H1 (cell line): Measurements from ENCODE around the gene SLC66A2. TPM values are rescaled to one million over a fixed set of nuclear protein-coding genes. Genes with fewer than 3 reads are reported as not detected.

Source experiments
- CTCF ChIA-PET: fragments of 300-600 bp; sonication (Branson Sonifier 250); formaldehyde crosslinking; loops from one replicate; lab custom pipeline; 2021; ENCODE audit not compliant: partially characterized antibody; lab: Charles Lee
- POLR2A ChIA-PET: fragments of 300-600 bp; sonication (Branson Sonifier 250); formaldehyde crosslinking; loops from one replicate; lab custom pipeline; 2021; ENCODE audit warnings: inconsistent platforms; ENCODE audit not compliant: partially characterized antibody; lab: Charles Lee
- DNase-seq, 2 experiments: peaks; one replicate each; pipeline versions ENCODE4 v3.0.0 to v3.0.0-alpha.2; 2010 to 2022; ENCODE audit warnings: low spot score in 2 of 2, low read depth in 1 of 2, mixed read lengths in 1 of 2
- FAIRE-seq: peaks from 2 replicates; lab custom pipeline; 2011; peaks lifted over from hg19 to GRCh38; lab: Jason Lieb, UNC
- H2AFZ ChIP-seq: 2 replicates; pipeline ENCODE4 v1.8.1; 2012; ENCODE audit warnings: low read length, inconsistent platforms
- H2AK5ac ChIP-seq: 2 replicates; pipeline ENCODE4 v1.6.1; 2013; ENCODE audit warnings: low read depth, low read length
- H2BK120ac ChIP-seq: replicated peaks from 2 replicates; pipeline ENCODE3; 2013; ENCODE audit warnings: low read depth, low read length, inconsistent platforms
- H2BK12ac ChIP-seq: 2 replicates; pipeline ENCODE4 v1.6.1; 2013; ENCODE audit warnings: low read depth, low read length
- H2BK15ac ChIP-seq: 2 replicates; pipeline ENCODE4 v1.6.1; 2013; ENCODE audit warnings: low read length
- H2BK20ac ChIP-seq: 2 replicates; pipeline ENCODE4 v1.6.1; 2013; ENCODE audit warnings: low read length
- H2BK5ac ChIP-seq: 2 replicates; pipeline ENCODE4 v1.6.1; 2013; ENCODE audit warnings: low read depth, low read length
- H3K14ac ChIP-seq: 2 replicates; pipeline ENCODE4 v1.6.1; 2013; ENCODE audit warnings: inconsistent platforms; ENCODE audit not compliant: insufficient read length
- H3K18ac ChIP-seq: 2 replicates; pipeline ENCODE4 v1.6.1; 2013; ENCODE audit warnings: low read length; ENCODE audit errors: extremely low read depth
- H3K23ac ChIP-seq: 2 replicates; pipeline ENCODE4 v1.6.1; 2013; ENCODE audit warnings: inconsistent platforms; ENCODE audit not compliant: insufficient read length
- H3K23me2 ChIP-seq: 2 replicates; pipeline ENCODE4 v1.6.1; 2013; ENCODE audit warnings: low read depth, low read length
- H3K27ac ChIP-seq: 2 replicates; pipeline ENCODE4 v1.6.1; 2011; ENCODE audit warnings: low read depth, low read length, inconsistent platforms
- H3K27me3 ChIP-seq, 4 experiments: replicated peaks in 1 of 4; 1 replicate in 1 of 4; 2 replicates in 3 of 4; pipeline versions ENCODE4 v1.6.1 to v1.8.1; 2011 to 2013; ENCODE audit warnings: low read length in 3 of 4, mild to moderate bottlenecking in 3 of 4, inconsistent platforms in 2 of 4, mixed read lengths in 2 of 4, moderate library complexity in 1 of 4; ENCODE audit not compliant: control insufficient read depth in 3 of 4, insufficient read depth in 3 of 4; ENCODE audit errors: extremely low read depth in 1 of 4
- H3K36me3 ChIP-seq, 4 experiments: 2 replicates each; pipeline versions ENCODE4 v1.6.1 to v1.8.1; 2011 to 2013; ENCODE audit warnings: mild to moderate bottlenecking in 4 of 4, low read length in 3 of 4, moderate library complexity in 2 of 4, control low read depth in 1 of 4, inconsistent platforms in 1 of 4; ENCODE audit not compliant: insufficient read depth in 4 of 4, control insufficient read depth in 2 of 4
- H3K4ac ChIP-seq: replicated peaks from 2 replicates; pipeline ENCODE3; 2013; ENCODE audit warnings: low read length, low read depth, mixed read lengths, inconsistent platforms; ENCODE audit not compliant: insufficient read length
- H3K4me1 ChIP-seq, 4 experiments: replicated peaks in 1 of 4; 1 replicate in 1 of 4; 2 replicates in 3 of 4; pipeline versions ENCODE4 v1.6.1 to v1.8.1; 2011 to 2013; ENCODE audit warnings: low read length in 3 of 4, inconsistent platforms in 2 of 4, mixed read lengths in 1 of 4; ENCODE audit not compliant: insufficient read depth in 4 of 4, control insufficient read depth in 3 of 4
- H3K4me2 ChIP-seq, 2 experiments: 2 replicates each; pipeline versions ENCODE4 v1.6.1 to v1.8.1; 2011 to 2013; ENCODE audit warnings: low read depth in 2 of 2, low read length in 2 of 2, control low read depth in 1 of 2, inconsistent platforms in 1 of 2, mild to moderate bottlenecking in 1 of 2; ENCODE audit not compliant: insufficient read depth in 1 of 2
- H3K4me3 ChIP-seq, 4 experiments: fragments of 200-600, 300-600 bp in 1 of 4; sonication (generic), shearing (Covaris generic), sonication (Bioruptor Twin) in 1 of 4; 2 replicates each; pipeline versions ENCODE4 v1.5.1 to v1.8.1; 2011 to 2016; ENCODE audit warnings: low read length in 4 of 4, low read depth in 3 of 4, control low read depth in 2 of 4, inconsistent platforms in 2 of 4, mild to moderate bottlenecking in 2 of 4, mixed read lengths in 1 of 4, moderate library complexity in 1 of 4; ENCODE audit not compliant: insufficient read depth in 2 of 4; ENCODE audit errors: extremely low read depth in 1 of 4
- H3K56ac ChIP-seq: replicated peaks from 2 replicates; pipeline ENCODE3; 2013; ENCODE audit warnings: low read depth, mild to moderate bottlenecking, mixed read lengths, low read length, inconsistent platforms; ENCODE audit not compliant: insufficient read length
- H3K79me1 ChIP-seq: 2 replicates; pipeline ENCODE4 v1.6.1; 2013; ENCODE audit warnings: low read depth, low read length, control low read depth
- H3K79me2 ChIP-seq, 2 experiments: 2 replicates each; pipeline versions ENCODE4 v1.6.1 to v1.8.1; 2012 to 2013; ENCODE audit warnings: low read length in 2 of 2, mild to moderate bottlenecking in 2 of 2, inconsistent platforms in 1 of 2; ENCODE audit not compliant: insufficient read depth in 2 of 2, control insufficient read depth in 1 of 2
- H3K9ac ChIP-seq, 4 experiments: replicated peaks in 1 of 4; 1 replicate in 1 of 4; 2 replicates in 3 of 4; pipeline versions ENCODE4 v1.6.1 to v1.8.1; 2011 to 2013; ENCODE audit warnings: low read depth in 3 of 4, low read length in 3 of 4, control low read depth in 2 of 4, mild to moderate bottlenecking in 2 of 4, moderate library complexity in 2 of 4, inconsistent platforms in 1 of 4; ENCODE audit errors: extremely low read depth in 1 of 4
- H3K9me3 ChIP-seq, 2 experiments: 2 replicates each; pipeline versions ENCODE4 v1.6.1 to v1.8.1; 2012 to 2013; ENCODE audit warnings: mild to moderate bottlenecking in 2 of 2, moderate library complexity in 2 of 2, control low read depth in 1 of 2, inconsistent platforms in 1 of 2, low read depth in 1 of 2, low read length in 1 of 2, mixed read lengths in 1 of 2; ENCODE audit not compliant: insufficient read depth in 2 of 2
- H4K20me1 ChIP-seq, 2 experiments: replicated peaks in 1 of 2; 2 replicates each; pipeline versions ENCODE3 to v1.8.1; 2011 to 2013; ENCODE audit warnings: inconsistent platforms in 2 of 2, low read length in 2 of 2, mild to moderate bottlenecking in 1 of 2; ENCODE audit not compliant: insufficient read depth in 2 of 2, control insufficient read depth in 1 of 2
- H4K5ac ChIP-seq: 2 replicates; pipeline ENCODE4 v1.6.1; 2013; ENCODE audit warnings: low read length, low read depth, mixed read lengths, inconsistent platforms; ENCODE audit not compliant: insufficient read length
- H4K8ac ChIP-seq: 2 replicates; pipeline ENCODE4 v1.8.0; 2013; ENCODE audit warnings: mild to moderate bottlenecking, moderate library complexity, low read length, inconsistent platforms; ENCODE audit not compliant: insufficient read depth; ENCODE audit errors: extremely low read depth
- H4K91ac ChIP-seq: replicated peaks from 2 replicates; pipeline ENCODE3; 2013; ENCODE audit warnings: low read length, mixed read lengths, inconsistent platforms; ENCODE audit not compliant: insufficient read length
- ASH2L ChIP-seq: fragments of 200-600, 300-600 bp; sonication (generic); IDR thresholded peaks from one replicate; pipeline ENCODE4 v1.7.1; 2017; ENCODE audit warnings: low read length
- EP300 ChIP-seq, 2 experiments: IDR thresholded peaks; 1 replicate in 1 of 2; 2 replicates in 1 of 2; pipeline ENCODE4 v1.6.1; 2011 to 2012; ENCODE audit warnings: low read depth in 2 of 2, low read length in 2 of 2, mild to moderate bottlenecking in 2 of 2, borderline replicate concordance in 1 of 2, inconsistent platforms in 1 of 2, moderate library complexity in 1 of 2
- GTF2F1 ChIP-seq: IDR thresholded peaks from 2 replicates; pipeline ENCODE4 v1.6.1; 2012; ENCODE audit warnings: low read depth, low read length, improper control_type of control experiment, borderline replicate concordance
- JUND ChIP-seq: IDR thresholded peaks from 2 replicates; pipeline ENCODE4 v1.6.1; 2011; ENCODE audit warnings: mild to moderate bottlenecking, improper control_type of control experiment, low read length
- NANOG ChIP-seq: IDR thresholded peaks from 2 replicates; pipeline ENCODE4 v1.6.1; 2011; ENCODE audit warnings: low read length, low read depth, mild to moderate bottlenecking, inconsistent platforms; ENCODE audit not compliant: insufficient read depth, poor library complexity, severe bottlenecking
- SIN3A ChIP-seq, 2 experiments: IDR thresholded peaks in 1 of 2; conservative IDR thresholded peaks in 1 of 2; 2 replicates each; pipeline ENCODE4 v1.6.1; 2011 to 2012; ENCODE audit warnings: low read length in 2 of 2, improper control_type of control experiment in 1 of 2, low read depth in 1 of 2, mild to moderate bottlenecking in 1 of 2
- SRF ChIP-seq: IDR thresholded peaks from 2 replicates; pipeline ENCODE4 v1.6.1; 2011; ENCODE audit warnings: mild to moderate bottlenecking, low read depth, low read length, moderate library complexity
- TAF7 ChIP-seq: optimal IDR thresholded peaks from 2 replicates; pipeline ENCODE3; 2011; ENCODE audit warnings: low read depth, mild to moderate bottlenecking, inconsistent platforms, low read length, moderate library complexity, borderline replicate concordance
- WGBS, 2 experiments: shearing (Covaris generic) in 1 of 2; methylation state at CpG; one replicate each; pipeline versions ENCODE4 v1.1.6 to v1.1.7; 2013 to 2015; ENCODE audit warnings: low lambda C conversion rate in 2 of 2, mixed read lengths in 2 of 2, inconsistent platforms in 1 of 2, low coverage in 1 of 2, missing lambda C conversion rate in 1 of 2; ENCODE audit not compliant: insufficient replicate concordance in 2 of 2, insufficient coverage in 1 of 2, insufficient read length in 1 of 2; ENCODE audit errors: extremely low coverage in 1 of 2, missing lambda C conversion rate in 1 of 2; 5-methylcytosine and 5-hydroxymethylcytosine counted together
- polyA plus RNA-seq, 7 experiments: library from polyadenylated mRNA; depleted of rRNA in 3 of 7; stranded (reverse) in 5 of 7; unstranded in 2 of 7; fragments of >200 nt in 5 of 7; fragments of 200-250 nt in 2 of 7; gene quantifications; 1 replicate in 5 of 7; 2 replicates in 1 of 7; 4 replicates in 1 of 7; pipeline versions ENCODE4 v1.2.1 to v1.2.3, GENCODE V29; 2011 to 2013; ENCODE audit warnings: missing spikeins in 2 of 7, mixed read lengths in 2 of 7
- total RNA-seq: library from RNA; stranded (reverse); fragmentation: NEBNext Ultra II Directional; extraction: Animal tissue kit (Norgen Biotek cat#: 25700); gene quantifications from 2 replicates; pipeline ENCODE4 v1.2.1, GENCODE V29; 2021
- TF ChIP-seq, protein P1 (sequence below): IDR thresholded peaks from 2 replicates; pipeline ENCODE4 v1.6.1; 2012; ENCODE audit warnings: inconsistent platforms

The SLC66A2 gene
- total and polyA plus RNA-seq, 2 of the 8 experiments (the other 6 are each of a cell fraction or from before 2014, with no cell fraction given) = 15.0 to 18.9 TPM

GRCh38 chr18:79911344-79912270 lies 39.8 kb downstream of the SLC66A2 start:
- Histone ChIP-seq H3K27ac (no peak overlapping the region), H2BK20ac (no peak overlapping the region), H3K14ac (no peak overlapping the region), H4K91ac (peak overlapping the region; percentile 80), H3K23ac (no peak overlapping the region), H3K23me2 (peaks cover 10% of the 10 kb centered on the region; the same call in 1 of the 2 replicates), H4K8ac (peak overlapping the region; percentile 84), H3K4me3 (peak overlapping the region; percentile 10 to 44 (median 16); a peak in 5 of 8 replicates), H3K4ac (no peak overlapping the region), H3K79me2 (no peaks in the 10 kb centered on the region), H3K56ac (no peak overlapping the region), H2AFZ (no peak overlapping the region), H3K18ac (no peak overlapping the region), H4K20me1 (peaks cover 2 to 4% of the 10 kb centered on the region in 2 experiments), H3K36me3 (no peaks in the 10 kb centered on the region), H2BK12ac (0 out of 2 replicates have a peak overlapping the region, but pooled peaks have one; percentile 39), H2BK120ac (no peak overlapping the region), H3K9me3 (no peaks in the 10 kb centered on the region), H2BK5ac (peak overlapping the region; percentile 35; the same call in 1 of the 2 replicates), H3K79me1 (0 out of 2 replicates have a peak, but pooled peaks cover 6% of the 10 kb centered on the region), H3K4me1 (peaks cover 0 to 12% (median 6%) of the 10 kb centered on the region in 4 experiments; a peak in 5 of 7 replicates), H2AK5ac (no peak overlapping the region), H3K27me3 (no peaks in the 10 kb centered on the region), H3K9ac (no peak overlapping the region), H3K4me2 (peak overlapping the region; percentile 59 to 62), H2BK15ac (peak overlapping the region; percentile 61; the same call in 1 of the 2 replicates), H4K5ac (no peak overlapping the region)
- ChIA-PET POLR2A (interaction anchor here (0.9 to 1.3 kb wide), 2 partner anchors 40 to 55 kb away, joined by 3 to 4 read pairs; partner anchors contain the start of gene SLC66A2), CTCF (interaction anchor here (1.5 to 1.6 kb wide), 2 partner anchors 50 to 270 kb away, joined by 3 read pairs; no protein-coding TSS in a partner anchor)
- DNase-seq = no peak
- WGBS, 2 experiments = 59% methylated on average over 21 of the region's 29 CpGs; no CpG with 5 or more reads in 1 of the 2 experiments
- FAIRE-seq = no peak
- TF ChIP-seq JUND (no peak), SIN3A (conservative IDR thresholded peaks at IDR 0.05 in 1 of 2, IDR thresholded peaks at IDR 0.05 in 1 of 2; ENCODE audit: low read depth in 1 of 2, low read length in 2 of 2) (no peak), EP300 (IDR thresholded peaks at IDR 0.05; ENCODE audit: borderline replicate concordance in 1 of 2, low read depth in 2 of 2, low read length in 2 of 2) (no peak), GTF2F1 (no peak), NANOG (no peak), ASH2L (no peak), SRF (no peak), TAF7 (no peak)
- TF ChIP-seq, protein P1, sequence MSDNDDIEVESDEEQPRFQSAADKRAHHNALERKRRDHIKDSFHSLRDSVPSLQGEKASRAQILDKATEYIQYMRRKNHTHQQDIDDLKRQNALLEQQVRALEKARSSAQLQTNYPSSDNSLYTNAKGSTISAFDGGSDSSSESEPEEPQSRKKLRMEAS = peak; percentile 67
